Testis (tissue), 3 donors: ENCODE data around the gene FGFR2. TPM values are rescaled to one million over a fixed set of nuclear protein-coding genes. Genes with fewer than 3 reads are reported as not detected.
"Not testable (repeated sequence)": the region's sequence is repeated elsewhere in the genome, so short reads cannot be mapped to it uniquely, and the experiment has no call there.

Source experiments
- DNase-seq: peaks from one replicate; pipeline ENCODE4 v3.0.0-alpha.2; 2019
- H3K27ac ChIP-seq, 2 donors: fragments of 200-600 bp; sonication (generic); one replicate each; pipeline ENCODE4 v1.5.1; 2019
- H3K27me3 ChIP-seq: fragments of 200-600 bp; sonication (generic); one replicate; pipeline ENCODE4 v1.5.1; 2019
- H3K36me3 ChIP-seq: fragments of 200-600 bp; sonication (generic); one replicate; pipeline ENCODE4 v1.5.1; 2017; ENCODE audit warnings: low read depth; ENCODE audit errors: missing control alignments
- H3K4me1 ChIP-seq: fragments of 200-600 bp; sonication (generic); one replicate; pipeline ENCODE4 v1.5.1; 2019
- H3K4me3 ChIP-seq, 2 donors: fragments of 200-600 bp; sonication (generic); one replicate each; pipeline ENCODE4 v1.5.1; 2017 to 2019
- H3K9me3 ChIP-seq: fragments of 200-600 bp; sonication (generic); one replicate; pipeline ENCODE4 v1.5.1; 2017
- POLR2A ChIP-seq: fragments of 450-650 bp; IDR thresholded peaks from one replicate; pipeline ENCODE4 v1.6.1; 2017; ENCODE audit warnings: antibody characterized with exemption, mild to moderate bottlenecking, moderate library complexity
- WGBS, 2 donors: methylation state at CpG; one replicate each; pipeline ENCODE4 v1.1.5; 2018; 5-methylcytosine and 5-hydroxymethylcytosine counted together
- intact Hi-C: fragments of 100-400 bp; cut with DNase I; formaldehyde crosslinking; loops from one replicate; pipeline ENCODE4 v1.15.1; 2023; ENCODE audit warnings: low total_unique reads
- polyA plus RNA-seq: library from polyadenylated mRNA; stranded (reverse); fragments of 350-450 nt; fragmentation: Illumina TruSeq; extraction: RNeasy Lipid Tissue Mini Kit (QIAGEN cat#74804); gene quantifications from one replicate; pipeline ENCODE4 v1.2.3, GENCODE V29; 2014; ENCODE audit warnings: low read depth, low replicate concordance; ENCODE audit not compliant: insufficient read depth
- total RNA-seq, 2 donors: library from RNA; depleted of rRNA; stranded (reverse); fragments of >200 nt; gene quantifications; one replicate each; pipeline ENCODE4 v1.2.3, GENCODE V29; 2016
- TF ChIP-seq, protein P1 (sequence below), 3 experiments: fragments of 450-650 bp in 2 of 3; fragments of 200-600 bp in 1 of 3; sonication (generic) in 1 of 3; IDR thresholded peaks; one replicate each; pipeline ENCODE4 v1.5.1; 2016 to 2019; ENCODE audit warnings: antibody characterized with exemption in 3 of 3, mild to moderate bottlenecking in 2 of 3, moderate library complexity in 1 of 3

The FGFR2 gene
- total and polyA plus RNA-seq, 3 donors from 2014 or later: 23.2 to 28.9 (median 23.4) TPM

DNA sequence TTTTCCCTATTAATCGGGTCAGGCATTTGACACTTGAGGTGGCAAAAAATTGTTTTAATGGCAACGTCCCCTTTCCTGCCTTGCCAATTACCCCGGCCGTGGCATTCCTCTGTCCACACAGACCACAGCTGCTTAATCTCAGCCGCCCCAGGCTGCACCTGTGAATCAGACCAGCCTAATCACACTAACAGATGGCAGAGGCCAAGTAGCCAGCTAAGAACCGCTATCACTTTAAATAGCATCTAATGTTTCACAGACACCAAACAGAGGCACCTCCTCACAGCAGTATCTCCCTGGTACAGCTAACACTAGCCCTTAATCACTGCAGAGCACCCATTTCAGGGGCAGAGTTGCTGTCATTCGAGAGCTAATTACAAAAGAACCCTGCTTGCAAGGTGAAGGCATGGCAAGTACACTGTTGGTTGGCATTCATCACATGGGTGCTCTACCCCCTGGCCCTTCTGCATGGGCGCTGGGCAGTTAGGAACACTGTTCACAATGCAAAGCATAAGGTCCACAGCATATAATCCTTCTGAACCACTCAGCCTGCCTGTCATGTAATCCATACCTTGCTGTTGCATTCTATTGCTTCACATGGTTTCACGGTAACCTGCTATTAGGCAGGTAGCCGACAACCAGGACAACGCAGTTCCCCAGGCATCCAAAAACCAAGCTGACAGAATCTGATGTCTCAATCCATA, 38.8 kb downstream of the FGFR2 start:
- no peak for TF ChIP-seq POLR2A
- TF ChIP-seq, protein P1, sequence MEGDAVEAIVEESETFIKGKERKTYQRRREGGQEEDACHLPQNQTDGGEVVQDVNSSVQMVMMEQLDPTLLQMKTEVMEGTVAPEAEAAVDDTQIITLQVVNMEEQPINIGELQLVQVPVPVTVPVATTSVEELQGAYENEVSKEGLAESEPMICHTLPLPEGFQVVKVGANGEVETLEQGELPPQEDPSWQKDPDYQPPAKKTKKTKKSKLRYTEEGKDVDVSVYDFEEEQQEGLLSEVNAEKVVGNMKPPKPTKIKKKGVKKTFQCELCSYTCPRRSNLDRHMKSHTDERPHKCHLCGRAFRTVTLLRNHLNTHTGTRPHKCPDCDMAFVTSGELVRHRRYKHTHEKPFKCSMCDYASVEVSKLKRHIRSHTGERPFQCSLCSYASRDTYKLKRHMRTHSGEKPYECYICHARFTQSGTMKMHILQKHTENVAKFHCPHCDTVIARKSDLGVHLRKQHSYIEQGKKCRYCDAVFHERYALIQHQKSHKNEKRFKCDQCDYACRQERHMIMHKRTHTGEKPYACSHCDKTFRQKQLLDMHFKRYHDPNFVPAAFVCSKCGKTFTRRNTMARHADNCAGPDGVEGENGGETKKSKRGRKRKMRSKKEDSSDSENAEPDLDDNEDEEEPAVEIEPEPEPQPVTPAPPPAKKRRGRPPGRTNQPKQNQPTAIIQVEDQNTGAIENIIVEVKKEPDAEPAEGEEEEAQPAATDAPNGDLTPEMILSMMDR (IDR thresholded peaks at IDR 0.05): no peak
- Histone ChIP-seq H3K4me3 (no peak overlapping the region), H3K9me3 (no peaks in the 10 kb centered on the region), H3K36me3 (no peaks in the 10 kb centered on the region), H3K27me3 (no peaks in the 10 kb centered on the region), H3K4me1 (peaks cover 6% of the 10 kb centered on the region), H3K27ac (no peak overlapping the region)
- no peak for DNase-seq
- intact Hi-C loops: no loop called here
- whole genome bisulfite sequencing, 2 donors: 76 to 88% methylated on average over 10 to 11 of the region's 11 CpGs

DNA sequence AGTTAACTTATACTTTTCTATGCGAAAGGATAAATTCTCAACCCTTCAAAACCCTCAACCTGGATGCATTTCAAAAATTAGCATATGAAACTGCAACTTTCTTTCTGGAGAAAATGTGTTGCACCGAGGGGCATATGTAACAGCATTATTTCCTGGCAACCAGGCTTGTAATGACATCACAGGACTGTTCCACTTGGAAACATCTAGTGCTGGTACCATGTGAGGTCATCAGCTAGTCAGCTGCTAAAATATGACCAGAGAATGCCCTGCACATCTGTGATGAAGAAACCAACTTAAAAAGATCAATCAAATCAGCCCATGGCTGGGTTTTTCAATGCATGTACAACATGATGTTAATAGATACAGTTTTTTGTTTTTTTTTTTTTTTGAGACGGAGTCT, 40.0 kb downstream of the FGFR2 start:
- H3K4me1 ChIP-seq: peaks cover 6% of the 10 kb centered on the region

DNA sequence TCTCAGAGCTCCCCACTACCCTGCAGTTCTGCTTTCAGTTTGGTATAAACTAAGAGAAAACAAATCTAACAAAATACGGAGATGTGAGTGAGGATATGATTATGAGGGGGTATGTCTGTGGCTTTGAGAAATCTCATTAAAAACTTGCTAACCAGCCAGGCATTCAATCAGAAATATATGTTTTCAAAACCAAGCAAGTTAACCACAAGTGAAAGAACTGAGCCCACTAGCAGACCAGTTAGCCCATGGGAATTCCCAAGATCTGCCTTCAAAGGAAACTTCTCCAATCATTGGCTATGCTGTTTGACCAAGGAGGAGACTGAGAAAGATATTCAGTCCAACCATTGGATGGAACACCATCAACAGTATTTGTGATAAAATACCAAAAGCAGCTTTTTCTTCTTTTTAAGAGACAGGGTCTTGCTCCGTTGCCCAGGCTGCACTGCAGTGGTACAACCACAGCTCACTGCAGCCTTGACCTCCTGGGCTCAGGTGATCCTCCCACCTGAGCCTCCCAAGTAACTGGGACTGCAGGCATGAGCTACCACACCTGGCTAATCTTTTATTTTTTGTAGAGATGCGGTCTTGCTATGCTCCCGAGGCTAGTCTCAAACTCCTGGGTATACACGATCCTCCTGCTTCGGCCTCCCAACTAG, 41.2 kb downstream of the FGFR2 start:
- intact Hi-C loops: no loop called here
- no peaks in the 10 kb centered on the region for H3K9me3 ChIP-seq
- H3K4me3 ChIP-seq: no peak overlapping the region
- no peaks in the 10 kb centered on the region for H3K27me3 ChIP-seq
- H3K36me3 ChIP-seq: no peaks in the 10 kb centered on the region
- no peak overlapping the region for H3K27ac ChIP-seq
- TF ChIP-seq POLR2A: no peak
- TF ChIP-seq, protein P1 (IDR thresholded peaks at IDR 0.05): no peak
- 88 to 91% methylated on average over 6 of the region's 6 CpGs for WGBS, 2 donors
- peaks cover 6% of the 10 kb centered on the region for H3K4me1 ChIP-seq
- no peak for DNase-seq

More for the DNA sequence above, 40.0 kb downstream of the FGFR2 start:
- no peak overlapping the region for H3K4me3 ChIP-seq
- intact Hi-C loops: no loop called here
- H3K9me3 ChIP-seq: no peaks in the 10 kb centered on the region
- DNase-seq: no peak
- no peaks in the 10 kb centered on the region for H3K36me3 ChIP-seq
- TF ChIP-seq POLR2A: no peak
- TF ChIP-seq, protein P1 (IDR thresholded peaks at IDR 0.05): no peak
- no peaks in the 10 kb centered on the region for H3K27me3 ChIP-seq
- WGBS, 2 donors: 83 to 86% methylated on average over 3 of the region's 3 CpGs
- H3K27ac ChIP-seq: no peak overlapping the region

DNA sequence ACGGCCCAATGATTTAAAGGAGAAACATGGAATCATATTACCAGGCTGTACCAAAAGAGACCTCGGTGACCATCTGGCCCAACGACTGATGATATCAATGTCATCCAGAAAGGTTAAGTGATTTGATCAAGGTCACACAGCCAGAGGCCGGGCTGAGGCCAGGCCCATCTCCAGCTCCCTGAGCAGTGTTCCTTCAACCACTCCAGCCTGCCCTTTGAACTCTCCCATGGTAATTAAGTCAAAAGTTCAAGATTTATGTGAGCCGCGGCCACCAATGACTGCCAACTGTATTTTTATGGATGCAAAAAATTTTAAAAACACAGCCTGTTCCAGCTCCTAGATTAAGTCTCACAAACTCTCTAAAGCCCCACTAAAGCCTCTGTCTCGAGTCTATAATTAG, 41.8 kb downstream of the FGFR2 start:
- WGBS, 2 donors: 44 to 46% methylated on average over 7 of the region's 7 CpGs
- no peak for TF ChIP-seq POLR2A
- TF ChIP-seq, protein P1 (IDR thresholded peaks at IDR 0.05): no peak
- intact Hi-C loops: no loop called here
- H3K4me3 ChIP-seq: no peak overlapping the region
- no peaks in the 10 kb centered on the region for H3K36me3 ChIP-seq
- no peaks in the 10 kb centered on the region for H3K27me3 ChIP-seq
- peaks cover 6% of the 10 kb centered on the region for H3K4me1 ChIP-seq
- no peak overlapping the region for H3K27ac ChIP-seq
- DNase-seq: no peak
- H3K9me3 ChIP-seq: no peaks in the 10 kb centered on the region

DNA sequence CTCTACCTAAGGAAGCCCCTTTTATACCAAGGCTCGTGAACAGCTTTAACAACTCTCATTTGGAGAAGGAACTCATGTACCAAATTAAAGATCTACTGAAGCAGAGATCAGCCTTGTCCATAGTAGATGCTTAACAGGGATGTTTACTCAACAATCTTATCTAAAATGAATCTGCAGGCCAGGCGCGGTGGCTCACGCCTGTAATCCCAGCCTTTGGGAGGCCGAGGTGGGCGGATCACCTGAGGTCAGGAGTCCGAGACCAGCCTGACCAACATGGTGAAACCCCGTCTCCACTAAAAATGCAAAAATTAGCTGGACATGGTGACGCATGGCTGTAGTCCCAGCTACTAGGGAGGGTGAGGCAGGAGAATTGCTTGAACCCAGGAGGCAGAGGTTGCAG, 43.3 kb downstream of the FGFR2 start:
- intact Hi-C loops, H3K4me1 ChIP-seq, H3K9me3 ChIP-seq, DNase-seq, H3K27me3 ChIP-seq, H3K36me3 ChIP-seq, H3K27ac ChIP-seq, H3K4me3 ChIP-seq: not testable (repeated sequence)
- WGBS, 2 donors: 94 to 95% methylated on average over 8 to 9 of the region's 9 CpGs
